Fibroblast of lung (primary cell): ENCODE data around the gene LEKR1. TPM values are rescaled to one million over a fixed set of nuclear protein-coding genes. Genes with fewer than 3 reads are reported as not detected.
A peak's percentile ranks its signal among the peaks of the same experiment; 100 is the strongest.

Source experiments
- DNase-seq, 2 donors: peaks; one replicate each; pipeline versions ENCODE4 v3.0.0 to v3.0.0-alpha.2; 2010; ENCODE audit warnings: low read depth in 2 of 2
- H2AFZ ChIP-seq: 2 replicates; pipeline ENCODE4 v1.5.1; 2012; ENCODE audit warnings: low read length, control low read depth, inconsistent platforms
- H3K27ac ChIP-seq: 2 replicates; pipeline ENCODE4 v1.5.1; 2011; ENCODE audit warnings: low read length, control low read depth; ENCODE audit not compliant: insufficient read depth
- H3K27me3 ChIP-seq: 2 replicates; pipeline ENCODE4 v1.5.1; 2011; ENCODE audit warnings: mild to moderate bottlenecking, low read length; ENCODE audit not compliant: control insufficient read depth, insufficient read depth
- H3K36me3 ChIP-seq: 2 replicates; pipeline ENCODE4 v1.5.1; 2011; ENCODE audit warnings: low read length; ENCODE audit not compliant: control insufficient read depth, insufficient read depth
- H3K4me1 ChIP-seq: 2 replicates; pipeline ENCODE4 v1.5.1; 2011; ENCODE audit warnings: low read length; ENCODE audit not compliant: control insufficient read depth, insufficient read depth; ENCODE audit errors: extremely low read depth
- H3K4me2 ChIP-seq: 2 replicates; pipeline ENCODE4 v1.5.1; 2011; ENCODE audit warnings: low read length, control low read depth; ENCODE audit not compliant: insufficient read depth; ENCODE audit errors: extremely low read depth
- H3K4me3 ChIP-seq, 4 experiments: fragments of 200-600 bp in 1 of 4; sonication (generic) in 1 of 4; replicated peaks in 1 of 4; 2 replicates each; pipeline ENCODE4 v1.5.1; 2011 to 2016; ENCODE audit warnings: low read length in 4 of 4, low read depth in 3 of 4, mild to moderate bottlenecking in 3 of 4, control low read depth in 2 of 4, inconsistent platforms in 1 of 4, mixed read lengths in 1 of 4; ENCODE audit not compliant: insufficient read depth in 1 of 4; ENCODE audit errors: control extremely low read depth in 1 of 4
- H3K79me2 ChIP-seq: 2 replicates; pipeline ENCODE4 v1.5.1; 2012; ENCODE audit warnings: mild to moderate bottlenecking, low read length, inconsistent platforms; ENCODE audit not compliant: control insufficient read depth, insufficient read depth
- H3K9ac ChIP-seq: 2 replicates; pipeline ENCODE4 v1.5.1; 2011; ENCODE audit warnings: mild to moderate bottlenecking, low read length, control low read depth; ENCODE audit not compliant: insufficient read depth
- H3K9me3 ChIP-seq: 2 replicates; pipeline ENCODE4 v1.5.1; 2012; ENCODE audit warnings: low read depth, low read length; ENCODE audit not compliant: control insufficient read depth, insufficient read depth
- H4K20me1 ChIP-seq: 2 replicates; pipeline ENCODE4 v1.5.1; 2011; ENCODE audit warnings: low read length; ENCODE audit not compliant: control insufficient read depth, insufficient read depth; ENCODE audit errors: extremely low read depth
- CTCF ChIP-seq, 2 donors: IDR thresholded peaks in 1 of 2; conservative IDR thresholded peaks in 1 of 2; 1 replicate in 1 of 2; 2 replicates in 1 of 2; pipeline ENCODE4 v1.5.1; 2011 to 2012; ENCODE audit warnings: low read length in 2 of 2, control low read depth in 1 of 2, inconsistent platforms in 1 of 2, low read depth in 1 of 2, mild to moderate bottlenecking in 1 of 2
- EZH2 ChIP-seq: IDR thresholded peaks from 2 replicates; pipeline ENCODE4 v1.5.1; 2012; ENCODE audit warnings: low read length, control low read depth, mild to moderate bottlenecking; ENCODE audit errors: missing control alignments
- polyA plus RNA-seq, 2 donors: library from polyadenylated mRNA; depleted of rRNA in 1 of 2; stranded (reverse) in 1 of 2; unstranded in 1 of 2; fragments of >200 nt; gene quantifications; 2 replicates each; pipeline ENCODE4 v1.2.1, GENCODE V29; 2011 to 2012; ENCODE audit warnings: missing spikeins in 1 of 2
- total RNA-seq: library from RNA; depleted of rRNA; stranded (reverse); fragments of >200 nt; gene quantifications from 2 replicates; pipeline ENCODE4 v1.2.1, GENCODE V29; 2014

The LEKR1 gene
- total and polyA plus RNA-seq, 2 donors (not counting 1 experiment from before 2014, with no cell fraction given), result 0.28 to 1.3 TPM

DNA sequence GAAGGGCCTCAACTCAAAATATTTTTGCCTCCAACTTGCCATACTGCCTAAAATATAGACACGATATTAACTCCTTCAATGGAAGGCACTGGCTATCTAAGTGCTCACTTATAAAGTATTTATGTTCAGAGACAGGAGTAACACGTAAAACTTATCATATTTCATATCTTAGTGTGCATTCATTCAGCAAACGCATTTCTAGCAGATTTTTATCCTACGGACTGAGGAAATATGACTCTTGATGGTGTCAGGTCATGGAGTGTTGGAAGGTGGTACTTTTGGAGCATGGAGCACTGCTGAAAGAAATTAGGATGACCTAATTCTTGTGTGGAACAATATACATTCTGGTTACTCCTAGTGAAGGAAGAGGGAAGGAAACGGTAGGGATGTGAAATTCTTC is 43.8 kb upstream of the LEKR1 start:
- Histone ChIP-seq H3K27ac (no peak overlapping the region), H3K9me3 (no peaks in the 10 kb centered on the region), H3K9ac (no peak overlapping the region), H2AFZ (no peak overlapping the region), H3K36me3 (no peaks in the 10 kb centered on the region), H3K79me2 (no peaks in the 10 kb centered on the region), H3K4me1 (peaks cover 2% of the 10 kb centered on the region), H3K4me2 (no peak overlapping the region), H4K20me1 (no peaks in the 10 kb centered on the region), H3K4me3 (no peak overlapping the region), H3K27me3 (no peaks in the 10 kb centered on the region)
- TF ChIP-seq EZH2, result no peak
- no peak for TF ChIP-seq CTCF (conservative IDR thresholded peaks at IDR 0.05 in 1 of 2, IDR thresholded peaks at IDR 0.05 in 1 of 2; ENCODE audit: low read depth in 1 of 2, low read length in 2 of 2)
- no peak for DNase-seq

DNA sequence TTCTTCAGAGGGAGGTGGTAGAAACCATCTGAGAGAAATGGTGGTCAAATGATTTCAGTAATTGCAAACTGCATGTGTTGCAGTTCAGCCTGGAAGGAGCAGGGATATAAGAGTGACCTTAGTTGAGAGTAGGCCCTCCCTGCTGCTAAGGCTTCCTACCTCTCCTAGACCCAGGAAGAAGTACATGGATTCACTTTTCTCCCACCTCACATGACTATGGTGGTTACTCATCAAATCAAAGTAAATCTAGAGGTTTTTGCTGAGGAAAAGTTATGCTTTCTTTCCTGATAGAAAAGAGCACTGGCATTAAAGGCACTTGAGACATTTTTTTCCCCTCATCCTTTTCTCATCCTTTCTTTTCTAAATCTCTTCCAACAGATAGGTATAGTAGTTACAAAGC is 43.2 kb upstream of the LEKR1 start:
- Histone ChIP-seq H3K4me2 (no peak overlapping the region), H3K36me3 (no peaks in the 10 kb centered on the region), H3K9me3 (no peaks in the 10 kb centered on the region), H3K79me2 (no peaks in the 10 kb centered on the region), H4K20me1 (no peaks in the 10 kb centered on the region), H3K27ac (no peak overlapping the region), H3K27me3 (no peaks in the 10 kb centered on the region), H3K4me1 (peaks cover 5% of the 10 kb centered on the region), H3K4me3 (no peak overlapping the region), H2AFZ (no peak overlapping the region), H3K9ac (no peak overlapping the region)
- peak in 1 of 2 donors; percentile 18 for DNase-seq
- TF ChIP-seq EZH2, result no peak
- no peak for TF ChIP-seq CTCF (conservative IDR thresholded peaks at IDR 0.05 in 1 of 2, IDR thresholded peaks at IDR 0.05 in 1 of 2; ENCODE audit: low read depth in 1 of 2, low read length in 2 of 2)

GRCh38 chr3:156787001-156787400 is 39.2 kb upstream of the LEKR1 start:
- H3K9ac ChIP-seq, result no peak overlapping the region
- no peak overlapping the region for H3K27ac ChIP-seq
- H3K4me1 ChIP-seq, result peaks cover 10% of the 10 kb centered on the region
- TF ChIP-seq EZH2, result no peak
- no peak for TF ChIP-seq CTCF (conservative IDR thresholded peaks at IDR 0.05 in 1 of 2, IDR thresholded peaks at IDR 0.05 in 1 of 2; ENCODE audit: low read depth in 1 of 2, low read length in 2 of 2)
- no peaks in the 10 kb centered on the region for H3K27me3 ChIP-seq
- H3K9me3 ChIP-seq, result no peaks in the 10 kb centered on the region
- no peak overlapping the region for H3K4me2 ChIP-seq
- no peak for DNase-seq
- H3K36me3 ChIP-seq, result no peaks in the 10 kb centered on the region
- no peak overlapping the region for H2AFZ ChIP-seq
- no peak overlapping the region for H3K4me3 ChIP-seq
- H3K79me2 ChIP-seq, result no peaks in the 10 kb centered on the region
- no peaks in the 10 kb centered on the region for H4K20me1 ChIP-seq
